MM.1S (cell line): Measurements from ENCODE around the gene PRKCB.

Experiments used
- EZH2 ChIP-seq: fragments of 300-600 bp; sonication (generic); optimal IDR thresholded peaks from 2 replicates; pipeline ENCODE3; 2017; ENCODE audit warnings: low read depth, mild to moderate bottlenecking, antibody characterized with exemption, low read length, mixed read lengths
- EZH2phosphoT487 ChIP-seq: fragments of 300-600 bp; sonication (generic); IDR thresholded peaks from 2 replicates; pipeline ENCODE4 v1.6.1; 2018; ENCODE audit warnings: antibody characterized with exemption, low read length
- TF ChIP-seq, protein P1 (sequence below): fragments of 300-600 bp; sonication (generic); IDR thresholded peaks from 2 replicates; pipeline ENCODE4 v1.5.1; 2016; ENCODE audit warnings: antibody characterized with exemption, low read length, mixed read lengths

DNA sequence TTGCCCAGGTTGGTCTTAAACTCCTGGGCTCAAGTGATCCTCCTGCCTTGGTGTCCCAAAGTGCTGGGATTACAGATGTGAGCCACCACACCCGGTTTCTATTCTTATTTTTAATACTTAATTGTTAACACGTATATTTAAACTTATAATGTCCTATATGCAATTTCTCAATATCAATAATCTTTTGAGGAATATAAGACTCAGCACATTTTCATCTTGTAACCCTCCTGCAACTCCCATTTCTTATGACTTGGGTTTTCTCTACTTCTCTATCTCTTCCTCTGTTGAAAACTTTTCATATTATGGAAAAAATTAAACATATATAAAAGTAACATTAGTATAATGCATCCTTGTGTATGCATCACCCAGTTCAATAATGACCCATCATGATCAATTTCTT lies 150.7 kb downstream of the PRKCB start:
- TF ChIP-seq, protein P1, sequence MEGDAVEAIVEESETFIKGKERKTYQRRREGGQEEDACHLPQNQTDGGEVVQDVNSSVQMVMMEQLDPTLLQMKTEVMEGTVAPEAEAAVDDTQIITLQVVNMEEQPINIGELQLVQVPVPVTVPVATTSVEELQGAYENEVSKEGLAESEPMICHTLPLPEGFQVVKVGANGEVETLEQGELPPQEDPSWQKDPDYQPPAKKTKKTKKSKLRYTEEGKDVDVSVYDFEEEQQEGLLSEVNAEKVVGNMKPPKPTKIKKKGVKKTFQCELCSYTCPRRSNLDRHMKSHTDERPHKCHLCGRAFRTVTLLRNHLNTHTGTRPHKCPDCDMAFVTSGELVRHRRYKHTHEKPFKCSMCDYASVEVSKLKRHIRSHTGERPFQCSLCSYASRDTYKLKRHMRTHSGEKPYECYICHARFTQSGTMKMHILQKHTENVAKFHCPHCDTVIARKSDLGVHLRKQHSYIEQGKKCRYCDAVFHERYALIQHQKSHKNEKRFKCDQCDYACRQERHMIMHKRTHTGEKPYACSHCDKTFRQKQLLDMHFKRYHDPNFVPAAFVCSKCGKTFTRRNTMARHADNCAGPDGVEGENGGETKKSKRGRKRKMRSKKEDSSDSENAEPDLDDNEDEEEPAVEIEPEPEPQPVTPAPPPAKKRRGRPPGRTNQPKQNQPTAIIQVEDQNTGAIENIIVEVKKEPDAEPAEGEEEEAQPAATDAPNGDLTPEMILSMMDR: no peak
- TF ChIP-seq EZH2phosphoT487 (no peak), EZH2 (no peak)
